SHP77 treated with DMSO at 0.1 percent for 48 hours (cell line): ENCODE data around the gene ATP9B.

Source experiments
- DNase-seq: peaks from one replicate; lab custom pipeline; 2025; lab: John Stamatoyannopoulos, UW

ATP9B gene

DNA sequence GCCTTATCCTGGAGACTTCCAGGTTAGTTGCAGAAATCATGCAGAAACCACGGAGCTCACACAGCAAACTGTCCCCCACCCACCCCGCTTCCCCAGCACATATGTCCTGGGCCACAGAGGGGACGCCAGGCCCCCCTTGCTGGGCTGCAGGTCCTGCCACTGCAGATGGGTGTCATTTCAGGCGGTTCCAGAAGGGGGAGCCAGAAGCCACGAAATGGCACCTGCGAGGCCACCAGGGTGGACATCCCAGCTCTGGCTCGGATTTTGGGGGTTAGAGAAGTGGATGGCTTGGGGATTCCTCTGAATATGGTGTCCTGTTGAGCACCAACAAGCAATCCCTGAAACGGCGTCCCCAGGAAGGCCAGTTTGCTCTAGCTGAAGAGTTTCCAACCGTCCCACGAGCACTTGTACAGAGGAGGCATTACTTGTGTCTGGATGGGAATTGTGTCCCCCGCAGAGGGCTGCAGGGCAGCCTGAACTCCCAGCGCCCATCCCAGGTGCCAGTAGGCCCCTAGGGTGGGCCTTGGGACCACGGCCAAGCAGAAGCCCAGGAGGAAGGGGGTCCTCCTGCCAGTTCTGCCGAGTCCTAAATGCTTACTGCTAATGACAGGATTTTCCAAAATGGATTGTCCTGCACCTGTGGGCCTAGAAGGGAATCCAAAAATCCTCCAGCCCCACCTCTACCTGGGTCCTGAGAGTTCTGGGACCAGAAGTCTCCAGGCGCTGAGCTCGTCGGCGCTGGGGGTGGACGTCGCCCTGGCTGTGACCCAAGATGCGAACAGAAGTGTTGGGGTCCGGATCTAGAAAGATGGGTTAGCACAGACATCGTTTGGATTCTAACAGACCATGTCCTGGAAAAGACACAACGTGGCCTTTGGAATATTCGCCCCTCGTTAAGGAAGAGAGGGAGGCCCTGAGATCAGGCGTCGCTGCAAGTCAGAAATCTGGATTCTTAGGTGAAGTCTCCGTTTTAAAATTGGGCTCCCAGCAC is 311.9 kb downstream of the ATP9B start:
- no peak for DNase-seq

GRCh38 chr18:79381811-79382311 is 312.7 kb downstream of the ATP9B start:
- no peak for DNase-seq

GRCh38 chr18:79382681-79383387 is 313.6 kb downstream of the ATP9B start:
- no peak for DNase-seq

GRCh38 chr18:79383388-79384056 is 314.3 kb downstream of the ATP9B start:
- no peak for DNase-seq

- DNase-seq = no peak
Measured at GRCh38 chr18:79384151-79384807, 315.1 kb downstream of the ATP9B start.

- DNase-seq = no peak
Measured at GRCh38 chr18:79384834-79385233, 315.6 kb downstream of the ATP9B start.

DNA sequence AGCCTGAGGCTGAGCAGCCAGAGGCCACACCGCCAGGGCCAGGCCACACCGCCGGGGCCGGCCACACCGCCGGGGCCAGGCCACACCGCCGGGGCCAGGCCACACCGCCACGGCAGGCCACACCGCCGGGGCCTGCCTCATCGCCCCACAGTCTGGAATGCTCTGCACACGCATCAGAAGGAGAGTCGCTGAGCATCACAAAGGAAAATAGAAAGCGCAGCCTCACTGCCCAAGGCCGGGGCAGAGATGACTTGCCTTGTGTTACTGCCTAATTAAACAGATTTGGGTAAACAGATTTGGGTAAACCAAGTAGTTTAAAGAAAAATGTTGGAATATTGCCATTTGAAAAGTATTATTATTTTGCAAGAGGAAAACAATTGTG is 316.1 kb downstream of the ATP9B start:
- no peak for DNase-seq

DNA sequence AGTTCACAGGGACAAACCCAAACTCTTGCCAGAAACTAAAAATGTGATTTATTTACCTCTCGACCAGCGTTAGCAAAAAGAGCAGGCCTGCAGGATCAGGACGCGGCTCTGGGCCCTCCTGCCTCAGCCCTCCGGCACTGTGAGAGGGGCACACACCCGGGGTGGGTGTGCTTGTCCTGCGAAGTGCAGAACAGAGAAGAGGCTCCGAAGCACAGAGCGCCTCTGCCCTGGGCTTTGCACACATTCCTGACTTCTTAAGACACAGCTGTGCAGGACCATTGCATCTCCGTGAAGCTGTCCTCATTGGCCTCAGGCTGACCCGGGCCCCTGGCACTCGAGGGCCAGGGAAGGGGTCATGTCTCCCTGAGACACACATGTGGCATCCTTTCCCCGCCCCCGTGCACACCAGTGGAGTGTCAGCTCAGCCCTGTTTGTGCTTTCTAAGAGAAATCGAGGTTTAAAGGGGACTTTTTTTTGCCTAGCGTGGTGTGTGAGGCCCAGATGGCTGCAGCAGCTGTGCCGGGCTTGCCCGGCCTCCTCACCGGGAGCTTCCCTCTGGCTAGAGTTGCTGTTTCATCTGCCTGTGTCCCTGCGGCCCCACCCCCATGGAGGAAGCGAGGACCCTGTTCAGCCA is 316.6 kb downstream of the ATP9B start:
- DNase-seq = no peak

GRCh38 chr18:79386547-79386946 is 317.4 kb downstream of the ATP9B start:
- DNase-seq = no peak

GRCh38 chr18:79387214-79387613 is 318.0 kb downstream of the ATP9B start:
- DNase-seq = no peak

DNA sequence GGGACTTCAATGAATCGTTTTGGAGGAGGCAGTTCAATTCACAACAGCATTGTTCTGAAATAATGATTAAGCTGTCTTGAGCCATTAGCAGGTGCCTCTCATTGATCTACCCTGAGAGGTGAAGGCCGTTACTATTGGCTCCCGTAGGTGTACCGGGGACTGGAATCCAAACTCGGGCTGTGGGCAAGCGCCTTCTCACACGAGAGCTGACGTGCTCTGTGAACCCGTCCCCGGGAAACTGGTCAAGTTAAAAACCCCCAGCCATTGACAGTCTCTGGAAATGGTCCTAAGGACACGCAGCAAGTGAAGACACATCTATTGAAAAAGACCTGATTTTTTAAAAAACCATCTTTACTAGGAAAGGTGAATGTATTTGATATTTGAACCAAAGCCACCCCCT is 318.4 kb downstream of the ATP9B start:
- no peak for DNase-seq

GRCh38 chr18:79388043-79388442 is 318.8 kb downstream of the ATP9B start:
- DNase-seq = no peak

- DNase-seq = no peak
Measured at GRCh38 chr18:79389689-79390088, 320.5 kb downstream of the ATP9B start.

GRCh38 chr18:79392226-79392625 is 323.0 kb downstream of the ATP9B start:
- no peak for DNase-seq

- DNase-seq = no peak
Measured at GRCh38 chr18:79393181-79393634, 324.0 kb downstream of the ATP9B start.

DNA sequence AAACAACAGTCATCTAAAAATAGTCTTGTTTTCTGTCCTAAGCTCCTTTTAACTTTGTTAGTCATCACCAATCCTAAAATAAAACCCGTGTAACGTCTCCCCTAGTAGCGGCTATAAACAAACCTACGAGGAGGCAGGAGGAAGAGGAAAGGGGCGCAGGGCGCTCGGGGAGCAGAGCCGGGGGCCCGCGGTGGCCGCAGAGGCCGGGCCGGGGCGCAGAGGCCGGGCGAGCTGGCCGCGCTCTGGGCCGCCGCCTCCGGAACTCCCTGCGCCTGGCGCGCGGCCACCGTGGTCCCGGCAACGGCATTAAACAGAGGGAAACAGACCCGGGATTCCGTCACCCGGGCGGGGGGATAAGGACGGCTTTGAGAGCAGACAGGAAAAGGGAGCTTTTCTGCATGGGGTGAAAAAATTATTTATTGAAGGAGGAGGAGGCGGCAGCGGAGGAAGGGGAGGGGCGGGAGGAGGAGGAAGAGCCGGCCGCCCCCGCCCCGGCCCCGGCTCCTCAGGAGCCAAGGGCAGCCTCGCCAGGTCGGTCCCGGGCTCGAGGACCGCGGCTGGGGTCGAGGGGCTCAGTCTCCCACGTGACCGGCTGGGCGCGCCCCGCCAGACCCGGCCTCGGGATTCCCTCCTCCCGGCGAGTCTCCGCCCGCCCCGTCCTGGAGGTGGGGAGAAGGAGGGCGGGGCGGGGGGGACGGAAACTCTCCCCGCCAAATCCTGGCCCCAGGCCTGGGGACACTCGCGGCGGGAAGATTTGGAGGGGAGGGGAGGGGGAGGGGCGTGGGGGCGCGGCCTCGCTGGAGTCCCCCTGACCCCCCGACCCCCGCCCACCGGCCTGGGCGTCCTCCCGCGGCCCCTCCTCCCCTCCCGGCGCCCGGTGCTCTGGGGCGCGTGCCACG is 324.7 kb downstream of the ATP9B start:
- no peak for DNase-seq

- DNase-seq = no peak
Measured at GRCh38 chr18:79394534-79395307, 325.5 kb downstream of the ATP9B start.

DNA sequence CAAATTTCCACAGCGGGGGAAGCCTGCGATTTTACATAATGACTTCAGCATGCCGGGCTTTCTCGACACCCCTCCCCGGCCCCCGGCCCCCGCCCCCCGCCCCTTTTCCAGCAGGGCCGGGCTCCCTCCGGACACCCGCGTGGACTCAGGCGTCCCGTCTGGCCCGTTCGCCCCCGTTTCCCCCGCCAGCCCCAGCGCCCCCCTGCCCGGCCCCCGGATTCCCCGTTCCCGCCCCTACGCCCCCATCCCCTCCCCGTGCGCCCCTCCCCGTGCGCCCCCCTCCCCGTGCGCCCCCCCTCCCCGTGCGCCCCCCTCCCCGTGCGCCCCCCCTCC is 326.1 kb downstream of the ATP9B start:
- no peak for DNase-seq

- DNase-seq = no peak
Measured at GRCh38 chr18:79395761-79396404, 326.7 kb downstream of the ATP9B start, which contains the start of gene NFATC1. Gene NFATC1, plus strand, starts transcription at chr18:79395930. Its CDS starts 295 bp downstream, at chr18:79396225.
